Astrocyte of the cerebellum (primary cell): ENCODE measurements around the gene TMEM45A.

Experiments used
- DNase-seq: peaks from one replicate; pipeline ENCODE4 v3.0.0-alpha.2; 2011; ENCODE audit warnings: low read depth
- H3K4me3 ChIP-seq: 2 replicates; pipeline ENCODE4 v1.5.1; 2011; ENCODE audit warnings: mild to moderate bottlenecking, low read depth, low read length, moderate library complexity
- in situ Hi-C: cut with HindIII; loops from 2 replicates; pipeline ENCODE4 v1.10.0; 2017; ENCODE audit warnings: low sequenced_read_pairs
- TF ChIP-seq, protein P1 (sequence below): IDR thresholded peaks from 2 replicates; pipeline ENCODE4 v1.5.1; 2012; ENCODE audit warnings: low read length, low read depth, moderate library complexity, mild to moderate bottlenecking; ENCODE audit errors: missing control alignments

Gene TMEM45A

DNA sequence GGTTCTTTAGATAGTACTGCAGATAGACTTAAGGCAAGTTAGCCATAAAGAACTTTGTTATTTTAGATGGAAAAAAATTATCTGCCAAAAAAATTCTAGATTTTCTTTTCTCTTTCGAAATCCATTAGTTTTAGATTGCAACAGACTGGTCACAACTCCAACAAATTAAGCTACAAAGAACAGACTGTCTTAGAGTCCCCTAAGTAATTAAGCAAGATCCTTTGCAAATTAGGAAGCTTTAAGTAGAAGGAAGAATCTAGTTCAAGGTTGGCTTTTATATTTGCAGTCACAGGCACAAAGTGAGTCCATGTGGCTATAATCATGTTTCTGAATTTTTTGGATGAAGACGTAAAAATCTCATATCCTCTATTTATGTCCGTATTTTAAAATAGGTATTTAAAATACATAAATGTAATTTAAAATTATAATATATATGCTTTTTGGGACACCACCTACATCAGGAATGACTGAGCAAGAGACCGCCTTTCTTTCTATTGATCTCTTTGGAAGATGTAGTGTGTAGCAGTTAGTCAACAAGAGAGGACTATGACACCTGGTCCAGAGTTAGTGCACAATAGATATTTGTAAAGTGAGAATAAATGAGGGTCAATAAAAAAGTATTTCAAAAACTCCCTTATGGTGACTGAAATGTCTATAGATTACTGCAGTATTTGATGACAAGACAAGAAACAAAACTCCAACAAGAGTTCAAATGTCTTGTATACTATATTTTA lies 34.4 kb downstream of the TMEM45A start:
- in situ Hi-C loops = no loop called here

DNA sequence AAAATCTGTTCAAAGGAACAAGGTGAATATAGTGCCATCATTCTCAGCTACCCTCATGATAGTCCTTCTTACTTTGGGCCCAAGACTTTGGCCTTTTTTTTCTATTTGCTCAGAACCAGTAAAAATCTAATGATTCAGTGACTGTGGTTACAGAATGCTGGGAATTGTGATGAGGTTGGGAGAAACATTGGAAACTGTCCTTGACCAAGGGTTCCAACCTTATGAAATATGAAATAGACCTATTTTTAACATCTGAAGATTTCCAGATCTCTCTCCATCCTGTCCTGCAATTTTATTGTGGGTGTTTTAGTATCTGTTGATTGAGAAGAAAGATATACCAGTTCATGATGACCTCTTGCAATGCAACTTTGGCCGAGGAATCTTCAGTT lies 34.9 kb downstream of the TMEM45A start:
- no peak for DNase-seq
- in situ Hi-C loops = no loop called here
- TF ChIP-seq, protein P1, sequence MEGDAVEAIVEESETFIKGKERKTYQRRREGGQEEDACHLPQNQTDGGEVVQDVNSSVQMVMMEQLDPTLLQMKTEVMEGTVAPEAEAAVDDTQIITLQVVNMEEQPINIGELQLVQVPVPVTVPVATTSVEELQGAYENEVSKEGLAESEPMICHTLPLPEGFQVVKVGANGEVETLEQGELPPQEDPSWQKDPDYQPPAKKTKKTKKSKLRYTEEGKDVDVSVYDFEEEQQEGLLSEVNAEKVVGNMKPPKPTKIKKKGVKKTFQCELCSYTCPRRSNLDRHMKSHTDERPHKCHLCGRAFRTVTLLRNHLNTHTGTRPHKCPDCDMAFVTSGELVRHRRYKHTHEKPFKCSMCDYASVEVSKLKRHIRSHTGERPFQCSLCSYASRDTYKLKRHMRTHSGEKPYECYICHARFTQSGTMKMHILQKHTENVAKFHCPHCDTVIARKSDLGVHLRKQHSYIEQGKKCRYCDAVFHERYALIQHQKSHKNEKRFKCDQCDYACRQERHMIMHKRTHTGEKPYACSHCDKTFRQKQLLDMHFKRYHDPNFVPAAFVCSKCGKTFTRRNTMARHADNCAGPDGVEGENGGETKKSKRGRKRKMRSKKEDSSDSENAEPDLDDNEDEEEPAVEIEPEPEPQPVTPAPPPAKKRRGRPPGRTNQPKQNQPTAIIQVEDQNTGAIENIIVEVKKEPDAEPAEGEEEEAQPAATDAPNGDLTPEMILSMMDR = no peak
- H3K4me3 ChIP-seq = no peak overlapping the region

More for the DNA sequence above, 34.4 kb downstream of the TMEM45A start:
- no peak for DNase-seq
- H3K4me3 ChIP-seq = no peak overlapping the region
- TF ChIP-seq, protein P1 = no peak

DNA sequence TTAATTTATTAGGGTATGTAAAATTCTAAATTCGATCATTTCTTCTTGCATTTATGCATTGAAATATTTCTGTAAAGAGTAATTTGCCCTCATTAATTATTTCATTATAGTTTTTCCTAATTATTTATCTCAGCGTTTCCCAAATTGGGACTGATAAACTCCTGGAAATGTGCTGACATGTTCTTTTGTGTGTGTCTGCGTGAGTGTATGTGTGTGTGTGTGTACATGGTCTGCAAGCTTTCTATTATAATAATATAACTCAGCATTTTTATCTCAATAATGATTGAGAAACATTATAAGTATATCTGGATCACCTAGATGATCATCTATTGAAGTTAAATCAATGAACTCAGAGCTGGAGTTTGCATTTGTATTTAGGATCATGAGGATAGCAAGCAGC lies 38.7 kb downstream of the TMEM45A start:
- in situ Hi-C loops = no loop called here
- no peak for DNase-seq
- no peak overlapping the region for H3K4me3 ChIP-seq
- TF ChIP-seq, protein P1 = no peak

DNA sequence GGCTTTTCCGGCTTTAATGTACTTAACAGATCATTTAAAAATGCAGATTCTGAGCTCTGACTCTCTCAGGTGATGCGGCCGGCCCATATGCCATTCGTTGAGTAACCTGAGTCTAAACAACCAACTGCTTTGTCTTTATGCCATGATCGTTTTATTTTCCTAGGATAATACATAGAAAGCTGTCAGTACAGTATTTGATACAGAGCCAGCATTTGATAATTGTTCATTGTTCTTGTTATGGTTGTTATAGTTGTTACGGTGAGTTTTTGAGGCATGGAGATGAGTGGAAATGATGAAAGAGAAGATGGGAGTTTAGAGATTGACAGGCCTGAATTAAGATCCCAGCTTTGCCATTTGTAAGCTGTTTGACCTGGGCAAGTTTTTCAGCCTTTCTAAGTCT lies 40.0 kb downstream of the TMEM45A start:
- DNase-seq = no peak

DNA sequence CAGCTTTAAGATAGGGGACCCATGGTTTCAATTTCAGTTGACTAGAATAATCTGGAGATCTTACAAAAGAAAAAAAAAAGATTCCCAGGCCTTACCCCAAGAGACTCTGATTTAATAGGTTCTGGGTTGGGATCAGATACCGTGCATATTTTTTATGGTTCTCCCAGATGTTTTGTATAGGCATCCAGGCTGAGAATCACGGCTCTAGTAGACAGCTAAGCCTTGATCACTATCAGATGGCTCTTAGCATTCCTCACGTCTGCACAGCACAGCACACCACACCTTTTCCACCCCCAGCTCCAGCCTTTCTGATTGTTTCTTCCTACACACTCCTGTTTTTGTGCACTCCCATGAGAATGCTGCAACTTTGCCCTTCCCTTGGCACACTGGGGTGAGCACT lies 40.8 kb downstream of the TMEM45A start:
- TF ChIP-seq, protein P1 = no peak
- DNase-seq = no peak
- no peak overlapping the region for H3K4me3 ChIP-seq
- in situ Hi-C loops = no loop called here

More for the DNA sequence above, 40.0 kb downstream of the TMEM45A start:
- no peak overlapping the region for H3K4me3 ChIP-seq
- in situ Hi-C loops = no loop called here
- TF ChIP-seq, protein P1 = no peak

DNA sequence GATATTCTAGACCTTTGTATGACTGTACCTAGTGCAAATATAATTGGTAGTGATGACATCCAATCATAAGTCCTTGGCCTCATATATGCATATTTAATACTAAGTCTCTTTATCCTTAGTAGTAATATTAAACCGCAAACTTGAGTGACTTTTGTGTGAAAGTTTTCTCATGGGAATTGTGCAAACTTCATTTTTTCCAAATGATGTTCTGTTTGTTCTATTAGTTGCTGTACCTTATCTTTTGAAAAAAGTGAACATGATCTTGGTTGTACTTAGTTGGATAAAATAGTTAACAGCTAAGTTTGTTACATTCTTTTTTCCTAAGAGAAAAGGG lies 43.2 kb downstream of the TMEM45A start:
- DNase-seq = no peak
- TF ChIP-seq, protein P1 = no peak
- no peak overlapping the region for H3K4me3 ChIP-seq
- in situ Hi-C loops = no loop called here

DNA sequence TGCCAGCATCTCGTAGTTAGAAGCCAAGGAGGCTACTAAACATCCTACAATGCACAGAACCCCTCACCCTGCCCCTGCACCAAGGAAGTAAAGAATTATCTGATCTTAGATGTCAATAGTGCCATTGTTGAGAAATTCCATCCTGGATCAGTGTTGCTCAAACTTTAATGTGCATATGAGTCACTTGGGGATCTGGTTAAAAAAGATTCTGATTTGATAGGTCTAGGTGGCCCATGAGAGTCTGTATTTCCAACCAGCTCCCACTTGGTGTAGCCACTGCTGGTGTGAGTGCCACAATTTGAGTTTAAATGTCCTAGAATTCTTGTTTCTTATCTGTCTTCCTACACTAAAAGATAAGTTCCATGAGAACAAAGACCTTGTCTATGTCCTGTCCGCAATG lies 43.7 kb downstream of the TMEM45A start:
- in situ Hi-C loops = no loop called here
- no peak for DNase-seq
- TF ChIP-seq, protein P1 = no peak
- no peak overlapping the region for H3K4me3 ChIP-seq
